Nephron (organoid): ENCODE measurements around the gene ASCC2.
"Not testable (repeated sequence)": the region's sequence is repeated elsewhere in the genome, so short reads cannot be mapped to it uniquely, and the experiment has no call there.

Source experiments
- H3K27ac Mint-ChIP-seq, 3 experiments: 2 replicates each; pipeline ENCODE4 v1.8.0; 2020; ENCODE audit warnings: mixed read lengths in 3 of 3, mild to moderate bottlenecking in 2 of 3, moderate library complexity in 1 of 3
- H3K27me3 Mint-ChIP-seq: 2 replicates; pipeline ENCODE4 v1.8.0; 2021; ENCODE audit warnings: low read depth, mild to moderate bottlenecking, moderate library complexity, mixed read lengths
- H3K36me3 Mint-ChIP-seq: 2 replicates; pipeline ENCODE4 v1.8.0; 2020; ENCODE audit warnings: low read depth, mixed read lengths
- H3K4me1 Mint-ChIP-seq: 2 replicates; pipeline ENCODE4 v1.8.0; 2020; ENCODE audit warnings: mixed read lengths
- H3K4me3 Mint-ChIP-seq, 3 experiments: 2 replicates each; pipeline ENCODE4 v1.8.0; 2020; ENCODE audit warnings: mild to moderate bottlenecking in 3 of 3, mixed read lengths in 3 of 3, moderate library complexity in 2 of 3
- H3K9me3 Mint-ChIP-seq: 2 replicates; pipeline ENCODE4 v1.8.0; 2020; ENCODE audit warnings: mixed read lengths
- TF ChIP-seq, protein P1 (sequence below), 3 experiments: fragments of 200-600 bp; sonication (generic); IDR thresholded peaks; one replicate each; pipeline ENCODE4 v1.5.0; 2021; ENCODE audit warnings: antibody characterized with exemption in 3 of 3; ENCODE audit not compliant: unreplicated experiment in 3 of 3

ASCC2 gene

GRCh38 chr22:29861672-29862297 is 23.7 kb upstream of the ASCC2 start:
- Mint-ChIP-seq H3K4me1 (no peaks in the 10 kb centered on the region), H3K27me3 (peaks cover 3% of the 10 kb centered on the region), H3K27ac (no peak overlapping the region), H3K36me3 (no peaks in the 10 kb centered on the region), H3K9me3 (no peaks in the 10 kb centered on the region), H3K4me3 (no peak overlapping the region)
- TF ChIP-seq, protein P1, sequence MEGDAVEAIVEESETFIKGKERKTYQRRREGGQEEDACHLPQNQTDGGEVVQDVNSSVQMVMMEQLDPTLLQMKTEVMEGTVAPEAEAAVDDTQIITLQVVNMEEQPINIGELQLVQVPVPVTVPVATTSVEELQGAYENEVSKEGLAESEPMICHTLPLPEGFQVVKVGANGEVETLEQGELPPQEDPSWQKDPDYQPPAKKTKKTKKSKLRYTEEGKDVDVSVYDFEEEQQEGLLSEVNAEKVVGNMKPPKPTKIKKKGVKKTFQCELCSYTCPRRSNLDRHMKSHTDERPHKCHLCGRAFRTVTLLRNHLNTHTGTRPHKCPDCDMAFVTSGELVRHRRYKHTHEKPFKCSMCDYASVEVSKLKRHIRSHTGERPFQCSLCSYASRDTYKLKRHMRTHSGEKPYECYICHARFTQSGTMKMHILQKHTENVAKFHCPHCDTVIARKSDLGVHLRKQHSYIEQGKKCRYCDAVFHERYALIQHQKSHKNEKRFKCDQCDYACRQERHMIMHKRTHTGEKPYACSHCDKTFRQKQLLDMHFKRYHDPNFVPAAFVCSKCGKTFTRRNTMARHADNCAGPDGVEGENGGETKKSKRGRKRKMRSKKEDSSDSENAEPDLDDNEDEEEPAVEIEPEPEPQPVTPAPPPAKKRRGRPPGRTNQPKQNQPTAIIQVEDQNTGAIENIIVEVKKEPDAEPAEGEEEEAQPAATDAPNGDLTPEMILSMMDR (IDR thresholded peaks at IDR 0.05; ENCODE audit: unreplicated experiment in 3 of 3) = no peak

GRCh38 chr22:29860006-29860766 is 22.1 kb upstream of the ASCC2 start:
- Mint-ChIP-seq H3K9me3 (no peaks in the 10 kb centered on the region), H3K36me3 (no peaks in the 10 kb centered on the region), H3K27me3 (no peaks in the 10 kb centered on the region), H3K27ac (no peak overlapping the region), H3K4me3 (no peak overlapping the region), H3K4me1 (no peaks in the 10 kb centered on the region)
- TF ChIP-seq, protein P1 (IDR thresholded peaks at IDR 0.05; ENCODE audit: unreplicated experiment in 3 of 3) = no peak

- not testable (repeated sequence) for H3K36me3 Mint-ChIP-seq, H3K27ac Mint-ChIP-seq, H3K27me3 Mint-ChIP-seq, H3K9me3 Mint-ChIP-seq, H3K4me1 Mint-ChIP-seq, H3K4me3 Mint-ChIP-seq
These were observed 21.0 kb upstream of the ASCC2 start for GRCh38 chr22:29859030-29859429.

GRCh38 chr22:29856496-29856895 is 18.4 kb upstream of the ASCC2 start:
- H3K4me3 Mint-ChIP-seq = no peak overlapping the region
- H3K4me1 Mint-ChIP-seq = no peaks in the 10 kb centered on the region
- TF ChIP-seq, protein P1 (IDR thresholded peaks at IDR 0.05; ENCODE audit: unreplicated experiment in 3 of 3) = no peak
- no peaks in the 10 kb centered on the region for H3K9me3 Mint-ChIP-seq
- peaks cover 8% of the 10 kb centered on the region for H3K27me3 Mint-ChIP-seq
- no peaks in the 10 kb centered on the region for H3K36me3 Mint-ChIP-seq
- no peak overlapping the region for H3K27ac Mint-ChIP-seq

GRCh38 chr22:29855611-29856181 is 17.6 kb upstream of the ASCC2 start:
- no peaks in the 10 kb centered on the region for H3K4me1 Mint-ChIP-seq
- TF ChIP-seq, protein P1 (IDR thresholded peaks at IDR 0.05; ENCODE audit: unreplicated experiment in 3 of 3) = no peak
- no peaks in the 10 kb centered on the region for H3K9me3 Mint-ChIP-seq
- no peak overlapping the region for H3K27ac Mint-ChIP-seq
- peaks cover 8% of the 10 kb centered on the region for H3K27me3 Mint-ChIP-seq
- no peak overlapping the region for H3K4me3 Mint-ChIP-seq
- H3K36me3 Mint-ChIP-seq = no peaks in the 10 kb centered on the region

DNA sequence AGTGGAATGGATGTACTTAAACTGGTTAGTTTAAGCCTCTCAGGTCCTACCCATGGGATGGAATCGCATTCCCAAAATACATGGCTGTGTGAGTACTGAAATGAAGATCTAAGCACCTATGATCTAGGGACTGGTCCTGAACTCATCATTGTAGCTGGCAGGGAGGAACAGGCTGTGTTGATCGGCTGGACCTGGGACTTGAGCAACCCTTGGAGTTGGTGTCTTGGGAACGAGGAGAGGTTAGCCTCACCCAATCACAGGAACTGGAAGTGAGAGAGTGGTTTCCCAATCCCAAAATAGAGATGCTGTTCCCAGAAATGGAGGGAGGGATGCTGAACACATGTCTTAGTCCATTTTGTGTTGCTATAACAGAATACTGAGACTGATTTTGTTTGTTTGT is 16.4 kb upstream of the ASCC2 start:
- no peak overlapping the region for H3K4me3 Mint-ChIP-seq
- H3K27me3 Mint-ChIP-seq = peaks cover 8% of the 10 kb centered on the region
- no peaks in the 10 kb centered on the region for H3K4me1 Mint-ChIP-seq
- no peak overlapping the region for H3K27ac Mint-ChIP-seq
- H3K9me3 Mint-ChIP-seq = no peaks in the 10 kb centered on the region
- TF ChIP-seq, protein P1 (IDR thresholded peaks at IDR 0.05; ENCODE audit: unreplicated experiment in 3 of 3) = no peak
- no peaks in the 10 kb centered on the region for H3K36me3 Mint-ChIP-seq
